Hepatocyte (in vitro differentiated cells): Measurements from ENCODE around the gene UBXN6. TPM values are rescaled to one million over a fixed set of nuclear protein-coding genes. Genes with fewer than 3 reads are reported as not detected.

Experiments used
- DNase-seq: peaks from one replicate; pipeline ENCODE4 v3.0.0-alpha.2; 2016; ENCODE audit warnings: low spot score
- H2AFZ ChIP-seq: fragments of 200-600 bp; sonication (generic); 2 replicates; pipeline ENCODE4 v1.6.0; 2016; ENCODE audit warnings: antibody characterized with exemption, mild to moderate bottlenecking
- H3K27ac ChIP-seq: fragments of 200-600 bp; sonication (generic); 2 replicates; pipeline ENCODE4 v1.5.1; 2016; ENCODE audit warnings: mild to moderate bottlenecking
- H3K27me3 ChIP-seq: fragments of 200-600 bp; sonication (generic); 2 replicates; pipeline ENCODE4 v1.6.1; 2016
- H3K36me3 ChIP-seq: fragments of 200-600 bp; sonication (generic); replicated peaks from 2 replicates; pipeline ENCODE4 v1.5.1; 2016; ENCODE audit warnings: low read depth; ENCODE audit not compliant: insufficient read depth
- H3K4me1 ChIP-seq: fragments of 200-600 bp; sonication (generic); 2 replicates; pipeline ENCODE4 v1.5.1; 2016; ENCODE audit warnings: mild to moderate bottlenecking, moderate library complexity; ENCODE audit not compliant: insufficient read depth
- H3K4me2 ChIP-seq: fragments of 200-600 bp; sonication (generic); 2 replicates; pipeline ENCODE4 v1.6.0; 2016
- H3K4me3 ChIP-seq: fragments of 200-600 bp; sonication (generic); 2 replicates; pipeline ENCODE4 v1.5.1; 2016; ENCODE audit warnings: mild to moderate bottlenecking
- H3K79me2 ChIP-seq: fragments of 200-600 bp; sonication (generic); 2 replicates; pipeline ENCODE4 v1.6.0; 2017; ENCODE audit warnings: mild to moderate bottlenecking
- H3K9me2 ChIP-seq: fragments of 200-600 bp; sonication (generic); replicated peaks from 2 replicates; pipeline ENCODE4 v1.6.0; 2017; ENCODE audit warnings: mild to moderate bottlenecking; ENCODE audit not compliant: insufficient read depth
- H3K9me3 ChIP-seq: fragments of 200-600 bp; sonication (generic); 2 replicates; pipeline ENCODE4 v1.5.1; 2016; ENCODE audit warnings: low read depth, mild to moderate bottlenecking
- H4K20me1 ChIP-seq: fragments of 200-600 bp; sonication (generic); 2 replicates; pipeline ENCODE4 v1.6.0; 2016; ENCODE audit warnings: mild to moderate bottlenecking; ENCODE audit not compliant: insufficient read depth, poor library complexity, severe bottlenecking
- CTCF ChIP-seq: fragments of 200-600 bp; sonication (generic); IDR thresholded peaks from 2 replicates; pipeline ENCODE4 v1.5.1; 2016; ENCODE audit warnings: antibody characterized with exemption, mild to moderate bottlenecking; ENCODE audit not compliant: poor library complexity
- EZH2 ChIP-seq: fragments of 200-600 bp; sonication (generic); IDR thresholded peaks from 2 replicates; pipeline ENCODE4 v1.6.1; 2016; ENCODE audit warnings: antibody characterized with exemption, mild to moderate bottlenecking, borderline replicate concordance
- EZH2phosphoT487 ChIP-seq: fragments of 200-600 bp; sonication (generic); IDR thresholded peaks from one replicate; pipeline ENCODE4 v1.6.1; 2018; ENCODE audit warnings: antibody characterized with exemption, mild to moderate bottlenecking, low read depth, moderate library complexity; ENCODE audit not compliant: unreplicated experiment, severe bottlenecking
- WGBS: methylation state at CpG from one replicate; pipeline ENCODE4 v1.1.6; 2016; ENCODE audit warnings: low lambda C conversion rate; ENCODE audit errors: missing lambda C conversion rate; 5-methylcytosine and 5-hydroxymethylcytosine counted together
- polyA plus RNA-seq: library from polyadenylated mRNA; unstranded; fragments of >200 nt; fragmentation: Nextera tagmentation; extraction: Ambion mirVana; gene quantifications from 2 replicates; pipeline ENCODE4 v1.2.1, GENCODE V29; 2016
- total RNA-seq: library from RNA; depleted of rRNA; stranded (reverse); fragments of >200 nt; gene quantifications from 2 replicates; pipeline ENCODE4 v1.2.3, GENCODE V29; 2014

Gene UBXN6
- total and polyA plus RNA-seq, 2 experiments from 2014 or later = 36.8 to 88.6 TPM

- Histone ChIP-seq H3K4me2 (peak overlapping the region; percentile 74), H3K4me1 (peaks cover 10% of the 10 kb centered on the region), H3K9me2 (no peaks in the 10 kb centered on the region), H2AFZ (peak overlapping the region; percentile 19), H3K9me3 (no peaks in the 10 kb centered on the region), H4K20me1 (peaks cover 22% of the 10 kb centered on the region), H3K27ac (peak overlapping the region; percentile 89), H3K27me3 (no peaks in the 10 kb centered on the region), H3K4me3 (peak overlapping the region; percentile 9), H3K79me2 (peaks cover 78% of the 10 kb centered on the region), H3K36me3 (no peaks in the 10 kb centered on the region)
- TF ChIP-seq EZH2phosphoT487 = no peak
- TF ChIP-seq CTCF = no peak
- TF ChIP-seq EZH2 = no peak
- no peak for DNase-seq
- WGBS = 15% methylated on average over 8 of the region's 8 CpGs
Observed at GRCh38 chr19:4401769-4402170, 55.8 kb downstream of the UBXN6 start.

- Histone ChIP-seq H3K4me2 (peak within 1 kb of the TSS; percentile 98), H3K79me2 (peaks cover 79% of the 10 kb centered on the region), H4K20me1 (peaks cover 33% of the 10 kb centered on the region), H3K9me2 (no peaks in the 10 kb centered on the region), H3K27ac (peak within 1 kb of the TSS; percentile 99), H3K4me3 (peak within 1 kb of the TSS; percentile 94), H3K4me1 (peaks cover 10% of the 10 kb centered on the region), H2AFZ (peak within 1 kb of the TSS; percentile 35), H3K27me3 (no peaks in the 10 kb centered on the region), H3K36me3 (no peaks in the 10 kb centered on the region), H3K9me3 (no peaks in the 10 kb centered on the region)
- no peak for TF ChIP-seq EZH2phosphoT487
- TF ChIP-seq CTCF = peak; percentile 99
- peak; percentile 96 for DNase-seq
- 1% methylated on average over 38 of the region's 90 CpGs for WGBS
Observed at GRCh38 chr19:4400135-4400936, 57.3 kb downstream of the UBXN6 start, which contains the start of gene SH3GL1. SH3GL1 (minus strand) TSS chr19:4400547; CDS start chr19:4400368, 179 bp downstream.

- Histone ChIP-seq H4K20me1 (peaks cover 39% of the 10 kb centered on the region), H3K9me3 (no peaks in the 10 kb centered on the region), H3K9me2 (no peaks in the 10 kb centered on the region), H3K79me2 (peaks cover 79% of the 10 kb centered on the region), H3K36me3 (no peaks in the 10 kb centered on the region), H3K27me3 (no peaks in the 10 kb centered on the region), H3K4me2 (peak overlapping the region; percentile 98), H3K4me1 (peaks cover 13% of the 10 kb centered on the region), H3K4me3 (peak overlapping the region; percentile 94), H3K27ac (peak overlapping the region; percentile 99), H2AFZ (peak overlapping the region; percentile 35)
- TF ChIP-seq EZH2phosphoT487 = no peak
- no peak for TF ChIP-seq EZH2
- no peak for TF ChIP-seq CTCF
- DNase-seq = peak; percentile 67
- WGBS = 0% methylated on average over 10 of the region's 12 CpGs
Observed at GRCh38 chr19:4399812-4400134, 57.8 kb downstream of the UBXN6 start.
